NB4 (cell line): ENCODE measurements around the gene PIGO.

ENCODE experiments used
- CTCF ChIP-seq: IDR thresholded peaks from one replicate; pipeline ENCODE4 v1.5.1; 2012; ENCODE audit warnings: low read depth, low read length
- POLR2A ChIP-seq: IDR thresholded peaks from 2 replicates; pipeline ENCODE4 v1.6.1; 2011; ENCODE audit warnings: mild to moderate bottlenecking; ENCODE audit not compliant: insufficient read length; ENCODE audit errors: extremely low read depth

- TF ChIP-seq POLR2A (no peak), CTCF (no peak)
Measured at GRCh38 chr9:35060548-35061207, 35.7 kb downstream of the PIGO start.
